ENCODE measurements around the gene RAD51B.

The RAD51B gene

DNA sequence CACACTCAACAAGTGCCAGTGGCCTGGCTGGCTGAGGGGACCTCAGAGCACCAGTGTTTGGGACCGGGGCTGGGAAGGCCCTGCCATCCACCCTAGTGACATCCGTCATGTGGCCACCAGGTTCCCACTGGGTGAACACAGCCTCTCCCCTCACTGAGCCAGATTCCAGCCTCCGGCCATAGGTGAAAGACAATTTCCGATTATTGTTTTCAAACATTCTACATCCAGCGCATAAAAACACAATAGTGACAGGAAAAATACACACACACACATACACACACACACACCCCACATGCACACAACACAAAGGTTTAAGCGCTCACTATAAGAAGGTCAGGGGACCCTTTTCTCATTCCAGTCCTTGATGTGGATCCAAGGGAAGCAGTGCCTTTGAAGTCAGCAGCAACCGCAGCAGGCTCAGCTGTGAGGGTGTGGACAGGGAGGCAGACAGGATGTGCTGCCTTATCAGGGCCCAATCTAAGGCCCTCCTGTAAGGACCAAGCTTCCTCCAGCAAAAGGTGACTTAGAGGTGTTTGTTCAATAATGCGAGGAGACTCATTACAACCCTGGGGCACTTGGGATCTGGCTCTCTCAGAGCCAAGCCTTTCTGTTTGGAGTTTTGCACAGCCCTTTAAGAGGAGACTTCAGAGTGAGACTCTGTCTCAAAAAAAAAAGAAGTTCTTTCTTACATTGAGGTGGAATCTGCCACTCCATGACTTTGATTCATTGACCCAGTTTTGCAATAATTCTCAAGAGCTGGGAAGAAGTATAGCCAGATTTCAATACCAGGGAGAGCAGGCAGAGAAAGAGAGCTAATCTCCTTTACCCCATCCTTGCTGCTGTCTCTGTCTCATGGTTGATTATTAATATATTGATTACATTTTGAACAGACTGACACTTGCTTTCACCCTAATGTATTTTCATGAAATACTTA is 745.5 kb downstream of the RAD51B start:
- DNase-seq (ENCODE audit: low read depth in 2 of 2) = no peak

DNA sequence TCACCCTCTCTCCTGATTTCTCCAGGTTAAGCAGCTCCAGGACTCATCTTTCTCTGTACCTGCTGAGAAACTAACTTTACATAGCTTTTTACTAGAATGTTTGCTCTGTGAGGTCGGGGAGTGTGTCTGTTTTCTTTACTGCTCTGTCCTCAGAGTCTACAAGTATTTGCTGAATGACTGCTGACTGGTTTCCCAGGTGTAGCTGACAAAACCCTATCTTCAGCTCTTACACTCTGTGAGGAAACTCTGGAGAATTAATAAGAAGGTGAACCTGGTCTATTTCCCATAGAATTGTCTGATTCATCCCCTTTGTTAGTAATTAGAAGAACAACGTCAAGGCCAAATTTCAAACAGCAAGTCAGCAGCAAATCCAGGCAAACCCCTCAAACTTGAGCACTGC is 746.5 kb downstream of the RAD51B start:
- DNase-seq (ENCODE audit: low read depth in 2 of 2) = no peak

DNA sequence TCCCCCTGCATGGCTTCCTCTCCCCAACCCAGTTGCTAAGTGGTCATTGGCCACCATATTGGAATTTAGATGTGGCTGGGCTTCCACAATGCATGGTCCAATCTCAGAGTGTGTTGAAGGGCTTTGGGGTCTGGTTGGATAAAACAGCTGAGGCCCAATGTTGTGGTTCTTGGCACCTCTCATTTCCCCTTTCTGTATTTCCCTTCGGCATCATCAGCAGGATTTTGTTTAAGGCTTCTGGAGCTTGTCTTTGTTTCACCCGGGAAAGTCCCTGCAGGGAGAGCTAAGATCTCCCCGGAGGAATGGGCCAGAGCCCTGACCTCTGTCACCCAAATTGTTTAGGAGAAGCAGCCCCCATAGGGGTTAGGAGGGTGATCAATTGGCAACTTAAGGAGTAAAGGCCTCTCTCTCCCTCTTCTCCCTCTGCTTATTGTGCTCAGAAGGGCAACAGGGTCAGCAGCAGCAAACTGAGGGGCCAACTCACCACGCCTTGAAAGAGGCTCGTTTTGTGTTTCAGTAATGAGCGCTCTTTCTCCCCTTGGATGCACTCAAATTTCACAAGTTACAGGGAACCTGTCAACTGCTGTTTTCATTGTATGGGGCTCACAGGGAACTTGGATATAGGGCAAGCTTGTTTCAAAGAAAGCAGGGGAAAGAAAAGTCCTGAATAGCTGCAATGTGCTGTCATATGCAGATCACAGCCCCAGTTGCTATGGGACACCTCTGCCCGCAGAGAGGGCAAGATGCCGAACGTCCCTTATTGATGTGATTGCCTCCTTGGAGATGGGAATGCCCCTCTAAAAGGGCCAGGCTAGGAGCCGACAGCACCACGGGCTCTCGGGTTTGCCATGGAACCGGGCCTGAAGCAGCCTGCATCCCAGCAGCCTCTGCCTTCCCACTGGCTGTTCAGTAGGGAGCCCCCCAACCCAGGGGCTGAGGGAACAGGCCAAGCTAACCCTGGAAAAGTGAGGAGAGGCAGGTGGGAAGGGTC is 749.6 kb downstream of the RAD51B start:
- DNase-seq (ENCODE audit: low read depth in 2 of 2) = no peak

DNA sequence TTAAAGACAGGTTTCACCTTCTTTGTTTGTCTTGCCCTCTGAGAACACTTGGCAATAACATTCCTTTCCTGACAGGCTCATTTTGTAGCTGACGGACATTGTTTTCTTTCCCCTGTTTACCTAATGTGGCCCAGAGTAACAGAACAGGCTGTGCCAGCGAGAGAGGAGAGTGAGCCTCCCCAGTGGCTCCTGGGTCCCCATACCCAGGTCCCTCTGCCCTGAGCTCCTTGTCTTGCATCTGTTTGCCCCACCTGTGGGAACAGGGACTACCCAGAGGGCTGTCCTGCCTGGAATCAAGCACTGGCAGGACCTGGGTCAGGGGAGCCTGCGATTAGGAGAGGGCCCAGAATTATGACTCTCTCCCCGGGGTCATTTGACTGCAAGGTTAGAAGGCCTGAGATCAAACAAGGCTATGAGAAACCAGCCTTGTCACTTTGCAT is 750.4 kb downstream of the RAD51B start:
- DNase-seq (ENCODE audit: low read depth in 2 of 2) = no peak

DNA sequence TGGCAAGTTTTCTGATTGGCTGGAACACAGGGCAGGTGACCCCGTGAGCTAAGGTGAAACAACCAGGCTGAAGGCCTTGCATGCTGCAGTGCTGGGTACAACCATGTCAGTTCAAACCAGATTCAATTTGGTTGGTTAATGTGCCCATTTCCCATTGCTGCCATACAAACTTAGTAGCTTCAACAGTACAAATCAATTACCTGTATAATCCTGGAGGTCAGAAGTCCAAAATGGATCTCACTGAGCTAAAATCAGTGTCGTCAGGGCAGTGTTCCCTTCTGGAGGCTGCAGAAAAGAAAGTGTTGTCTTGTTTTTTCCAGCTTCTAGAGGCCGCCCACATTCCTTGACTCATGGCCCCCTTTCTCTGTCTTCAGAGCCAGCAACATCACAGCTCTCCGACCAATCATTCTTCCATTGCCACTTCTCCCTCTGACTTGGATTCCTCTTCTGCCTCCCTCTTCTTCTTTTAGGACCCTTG is 751.6 kb downstream of the RAD51B start:
- no peak for DNase-seq (ENCODE audit: low read depth in 2 of 2)

DNA sequence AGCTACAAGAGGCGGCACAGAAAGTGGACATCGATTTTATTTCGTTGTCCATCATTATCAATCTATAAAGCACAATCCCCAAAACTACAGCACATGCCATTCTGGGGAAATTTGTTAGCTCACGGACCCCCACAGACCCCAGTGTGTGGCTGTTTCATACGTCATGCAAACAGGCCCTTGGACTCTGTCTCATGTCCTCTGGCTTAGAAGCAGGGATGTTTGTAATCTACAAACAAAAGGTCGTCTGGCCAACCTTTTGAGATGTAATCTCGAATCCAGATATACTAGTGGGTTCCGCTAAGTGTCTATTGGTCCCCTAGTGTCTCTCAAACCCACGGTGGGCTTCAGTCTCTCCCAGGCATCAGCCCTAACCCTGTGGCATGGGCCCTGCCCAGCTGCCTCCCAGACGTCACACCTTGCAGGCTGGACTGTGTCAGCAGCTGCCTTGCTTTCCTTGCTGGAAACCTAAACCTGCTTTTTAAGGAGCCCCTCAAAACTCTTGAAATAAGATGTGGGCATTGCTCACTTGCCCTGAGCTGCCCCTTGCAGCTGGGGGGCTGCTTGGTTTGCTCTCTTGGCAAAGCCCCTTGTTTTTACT is 752.4 kb downstream of the RAD51B start:
- no peak for DNase-seq (ENCODE audit: low read depth in 2 of 2)

DNA sequence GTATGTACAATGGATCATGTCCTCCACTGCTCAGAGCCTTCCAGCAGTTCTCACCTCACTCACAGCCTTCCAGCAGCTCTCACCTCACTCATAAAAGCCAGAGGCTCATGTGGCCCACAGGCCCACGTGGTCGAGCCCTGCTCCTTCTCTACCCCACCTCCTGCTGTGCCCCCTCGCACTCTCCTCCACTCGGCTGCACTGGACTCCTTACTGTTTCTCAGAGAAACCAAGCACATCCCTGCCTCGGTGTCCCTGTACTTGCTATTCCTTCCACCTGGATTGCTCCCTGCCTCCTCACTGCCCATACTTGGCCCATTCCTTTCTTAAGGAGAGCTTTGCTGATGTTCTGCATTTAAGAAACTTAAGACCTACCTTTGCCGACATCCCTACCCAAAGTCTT is 753.5 kb downstream of the RAD51B start:
- DNase-seq (ENCODE audit: low read depth in 2 of 2) = no peak

DNA sequence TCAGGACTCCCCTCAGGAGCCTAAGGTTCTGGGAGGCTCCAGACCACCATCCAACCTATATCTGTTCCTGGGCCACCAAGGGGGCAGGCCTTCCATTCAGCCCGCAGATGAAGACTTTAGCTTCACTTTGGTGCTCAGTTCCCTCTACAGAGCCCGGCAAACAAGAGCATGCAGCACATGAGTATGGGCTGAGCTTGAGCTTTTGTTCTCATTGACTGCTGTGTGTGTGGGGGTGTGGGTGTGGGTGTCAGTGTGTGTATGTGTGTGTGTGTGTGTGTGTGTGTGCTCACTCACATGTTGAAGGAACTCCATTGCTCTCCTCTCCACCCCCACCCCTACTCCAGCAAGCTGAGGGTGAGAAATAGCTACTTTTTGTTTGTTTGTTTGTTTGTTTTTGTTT is 754.1 kb downstream of the RAD51B start:
- DNase-seq (ENCODE audit: low read depth in 2 of 2) = no peak

DNA sequence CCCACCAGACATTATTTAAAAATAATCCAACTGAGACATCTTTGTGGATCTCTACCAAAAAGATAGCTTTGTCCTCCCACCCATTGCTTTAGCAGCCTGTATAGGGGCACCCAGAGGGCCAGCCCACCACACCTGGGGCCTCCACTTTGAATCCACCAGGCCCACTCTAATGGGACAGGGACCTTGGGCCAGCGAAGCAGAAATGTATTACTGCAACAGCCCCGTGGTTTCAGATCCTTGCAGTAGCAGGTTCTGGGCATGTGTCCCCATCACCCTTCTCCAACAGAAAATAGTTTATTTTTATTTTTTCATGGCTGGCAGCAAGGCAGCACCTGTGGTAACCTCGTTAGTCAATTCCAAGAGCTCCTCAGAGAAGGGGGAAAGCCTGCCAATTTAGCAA is 754.9 kb downstream of the RAD51B start:
- no peak for DNase-seq (ENCODE audit: low read depth in 2 of 2)

DNA sequence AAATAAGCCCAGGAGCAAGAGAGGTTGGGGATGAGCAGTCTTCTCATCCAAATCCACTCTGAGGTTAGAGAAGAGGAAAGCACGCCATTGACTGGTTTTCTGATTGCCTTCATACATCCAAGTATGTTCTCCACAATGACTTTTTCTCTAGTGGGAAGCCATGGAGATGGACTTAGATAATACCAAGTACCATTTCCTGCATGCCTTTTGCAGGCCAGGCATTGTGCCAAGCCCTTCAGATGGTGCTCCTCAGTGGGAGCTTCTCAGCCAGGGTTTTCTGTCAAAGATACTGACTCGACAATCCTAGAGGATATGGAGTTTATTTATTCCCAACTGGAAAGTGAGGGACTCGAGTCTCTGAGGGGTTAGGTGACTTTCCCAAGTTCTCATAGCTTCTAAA is 755.3 kb downstream of the RAD51B start:
- no peak for DNase-seq (ENCODE audit: low read depth in 2 of 2)

DNA sequence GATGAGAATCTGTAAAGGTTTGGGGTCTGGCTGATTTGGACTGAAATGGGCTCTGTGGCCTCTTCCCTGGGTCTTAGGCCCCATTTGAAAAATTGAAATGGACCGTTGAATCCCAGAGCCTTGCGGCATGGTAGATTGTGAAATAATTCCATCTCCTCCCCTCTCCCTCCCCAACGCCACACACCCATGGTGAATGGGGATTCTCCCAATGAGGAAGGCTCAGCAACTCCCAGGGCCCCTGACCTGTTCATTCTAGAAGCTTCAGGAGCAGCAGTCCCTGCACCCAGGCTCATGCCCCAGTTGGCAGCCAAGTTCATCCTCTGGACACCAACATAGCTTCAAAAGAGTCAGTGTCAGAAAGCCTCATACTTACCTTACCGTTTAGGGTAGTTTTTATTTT is 755.8 kb downstream of the RAD51B start:
- DNase-seq (ENCODE audit: low read depth in 2 of 2) = no peak

DNA sequence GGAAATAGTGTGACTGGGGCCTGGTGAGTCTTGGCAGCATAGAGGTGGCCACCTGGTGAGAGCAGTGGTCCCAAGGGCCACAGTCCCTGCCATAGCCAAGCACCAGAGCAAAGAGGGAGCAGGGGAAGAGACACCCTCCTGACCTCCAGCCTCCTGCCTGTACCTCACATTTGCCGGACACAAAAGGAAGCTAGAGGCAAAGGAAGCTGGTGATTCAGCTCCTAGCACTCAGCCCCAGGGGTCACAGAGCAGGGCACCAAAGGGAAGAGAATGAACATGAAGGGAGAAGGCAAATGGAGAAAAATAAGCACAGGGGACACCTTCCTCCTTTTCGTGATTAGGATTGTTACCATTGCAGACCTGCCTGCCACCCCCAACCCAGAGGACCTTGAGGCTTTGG is 756.5 kb downstream of the RAD51B start:
- DNase-seq (ENCODE audit: low read depth in 2 of 2) = no peak

DNA sequence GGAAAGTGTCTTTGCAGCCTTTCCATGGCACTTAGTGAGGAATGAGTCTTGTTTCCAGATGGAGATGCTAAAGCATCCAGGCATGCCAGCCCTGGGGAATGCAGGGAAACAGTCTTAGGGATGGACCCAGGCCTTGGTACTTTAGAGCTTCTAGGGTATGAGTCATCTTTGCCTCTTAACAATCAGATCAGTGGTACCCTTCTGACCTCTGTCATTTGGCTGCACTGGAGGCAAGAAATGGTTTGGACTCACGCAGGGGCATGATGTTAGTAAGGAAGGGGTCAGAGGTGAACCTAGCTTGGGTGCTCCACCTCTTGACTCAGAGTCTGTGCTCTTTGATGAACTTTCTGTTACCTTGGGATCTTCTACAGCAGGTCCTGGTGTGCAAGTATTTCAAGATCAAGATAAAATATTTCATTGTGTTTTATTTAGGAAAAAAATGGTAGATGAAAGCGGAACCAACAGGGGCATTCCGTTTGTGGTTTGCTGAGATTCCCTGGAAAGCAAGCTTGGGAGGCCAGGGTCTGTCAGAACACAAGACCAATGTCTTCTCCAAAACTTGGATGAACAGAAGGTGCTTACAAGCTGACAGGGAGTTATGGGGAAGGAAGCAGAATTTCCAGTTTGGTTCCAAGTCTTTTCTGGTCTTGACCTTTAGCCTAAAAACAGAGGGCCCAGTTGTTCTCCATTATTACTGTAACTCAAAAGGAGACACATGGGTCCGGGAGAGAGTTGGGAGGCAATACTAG is 757.1 kb downstream of the RAD51B start:
- no peak for DNase-seq (ENCODE audit: low read depth in 2 of 2)

DNA sequence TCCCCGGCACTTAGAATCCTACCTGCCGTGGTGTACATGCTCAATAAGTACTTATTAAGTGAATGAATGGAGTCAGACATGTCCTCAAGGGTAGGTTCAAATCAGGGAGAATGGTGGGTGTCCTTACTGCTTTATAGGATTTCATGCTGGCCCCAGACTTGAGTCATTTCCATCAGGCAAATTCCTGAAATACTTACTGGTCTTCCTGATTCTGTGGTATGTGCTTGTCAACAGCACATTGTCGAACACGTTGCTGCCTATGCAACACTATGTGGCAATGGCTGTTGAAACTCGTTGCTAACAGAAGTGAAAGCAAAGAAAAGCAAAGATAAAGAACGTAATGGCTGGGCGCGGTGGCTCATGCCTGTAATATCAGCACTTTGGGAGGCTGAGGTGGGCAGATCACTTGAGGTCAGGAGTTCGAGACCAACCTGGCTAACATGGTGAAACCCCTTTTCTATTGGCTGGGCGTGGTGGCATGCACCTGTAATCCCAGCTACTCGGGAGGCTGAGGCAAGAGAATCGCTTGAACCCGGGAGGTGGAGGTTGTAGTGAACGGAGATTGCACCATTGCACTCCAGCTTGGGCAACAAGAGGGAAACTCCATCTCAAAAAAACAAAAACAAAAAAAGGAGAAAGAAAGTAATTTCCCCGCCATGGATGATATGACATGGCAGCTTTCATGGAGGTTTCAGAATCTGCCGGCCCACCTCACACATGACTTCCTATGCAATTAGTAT is 758.4 kb downstream of the RAD51B start:
- no peak for DNase-seq (ENCODE audit: low read depth in 2 of 2)

DNA sequence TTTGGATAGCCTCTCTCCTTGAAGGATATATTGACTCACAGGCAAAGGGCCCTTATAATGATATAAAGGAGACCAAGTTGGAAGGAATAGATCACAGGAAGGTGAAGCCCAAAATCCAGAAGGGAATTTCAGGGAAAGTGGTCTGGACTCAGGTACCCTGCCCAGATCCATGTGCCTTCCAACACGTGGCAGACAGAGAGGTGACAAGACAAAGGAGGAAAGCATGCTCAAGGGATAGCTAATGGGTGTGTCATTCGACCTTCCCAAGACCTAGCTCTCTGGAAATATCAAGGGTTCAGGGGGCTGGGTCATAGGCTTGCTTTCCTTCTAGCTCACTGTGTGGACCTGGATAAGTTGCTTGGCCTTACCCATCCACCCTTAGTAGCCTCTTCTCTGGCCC is 759.0 kb downstream of the RAD51B start:
- DNase-seq (ENCODE audit: low read depth in 2 of 2) = no peak

DNA sequence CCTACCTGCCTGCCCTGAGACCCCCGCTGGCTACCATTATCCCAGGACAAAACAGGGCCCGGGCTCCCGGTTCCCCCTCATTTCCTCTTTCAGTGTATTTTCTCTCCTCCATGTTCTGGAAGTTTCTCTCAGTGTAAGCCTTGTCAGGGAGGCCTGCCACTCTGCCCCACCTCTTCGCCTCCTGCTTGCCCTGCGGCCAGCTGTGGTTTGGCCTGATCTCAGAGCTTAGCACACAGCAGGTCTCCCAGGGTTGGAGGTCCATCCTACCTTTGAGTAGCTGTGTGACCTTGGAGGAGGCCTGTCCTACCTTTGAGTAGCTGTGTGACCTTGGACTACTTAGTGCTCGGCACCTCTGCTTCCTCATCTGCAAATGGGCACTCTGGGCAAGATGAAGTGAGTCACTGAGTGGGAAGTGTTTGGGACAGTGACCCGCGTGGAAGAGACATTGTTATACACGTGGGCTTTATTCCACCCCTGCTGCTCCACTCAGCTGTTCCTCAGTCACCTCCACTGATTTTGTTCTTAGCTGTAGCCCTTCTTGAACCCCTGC is 760.6 kb downstream of the RAD51B start:
- DNase-seq (ENCODE audit: low read depth in 2 of 2) = no peak

DNA sequence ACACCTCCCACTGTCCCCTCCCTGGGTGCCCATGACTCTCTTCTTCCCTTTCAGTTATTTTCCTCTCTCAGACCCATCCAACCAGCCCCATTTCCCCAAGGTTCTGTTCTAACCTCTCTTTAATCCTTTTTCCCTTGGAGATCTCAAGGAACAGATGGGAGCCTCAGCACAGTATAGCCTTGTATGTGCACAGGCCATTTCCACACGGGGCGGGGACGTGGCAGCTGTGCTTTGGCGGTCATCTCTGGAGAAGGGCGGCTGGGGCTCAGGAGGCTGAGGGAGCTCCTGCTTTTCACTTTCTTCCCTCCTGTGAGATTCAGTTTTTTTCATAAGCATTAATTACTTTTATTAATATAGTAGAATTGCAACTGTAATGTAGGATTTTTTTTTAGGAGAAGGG is 761.1 kb downstream of the RAD51B start:
- DNase-seq (ENCODE audit: low read depth in 2 of 2) = no peak

DNA sequence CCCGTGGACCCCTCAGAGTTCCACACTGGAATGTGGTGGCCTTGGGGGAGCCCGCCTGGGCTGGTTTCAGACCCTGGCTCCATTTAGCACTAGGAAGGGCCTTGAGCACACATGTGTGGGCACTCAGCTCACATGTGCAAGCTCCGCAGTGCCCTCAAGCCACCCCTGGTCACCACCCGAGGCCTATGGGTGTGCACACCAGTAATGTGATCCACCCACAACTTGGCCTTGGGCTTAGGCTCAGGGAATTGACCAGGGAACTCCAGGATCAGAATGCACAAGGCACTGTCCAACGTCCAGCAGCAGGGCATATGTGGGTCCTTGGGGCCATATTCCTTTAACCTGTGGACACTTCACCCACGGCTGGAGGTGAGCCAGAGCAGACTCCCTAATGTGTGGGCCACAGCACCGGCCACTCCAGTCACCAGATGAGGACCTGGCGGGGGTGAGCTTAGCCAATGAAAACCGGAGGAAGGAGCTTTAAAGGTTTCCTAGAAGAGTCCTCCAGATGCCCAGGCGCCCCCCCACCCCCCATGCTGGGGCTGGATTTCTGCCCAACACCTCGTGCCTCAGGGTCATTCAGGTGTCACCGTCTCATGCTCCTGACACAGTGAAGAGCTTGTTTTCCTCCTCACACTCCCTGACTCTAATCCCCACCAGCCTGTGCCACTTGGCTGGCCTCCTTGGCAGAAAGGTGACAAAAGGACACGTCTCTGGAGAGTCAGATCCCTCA is 764.1 kb downstream of the RAD51B start:
- DNase-seq (ENCODE audit: low read depth in 2 of 2) = no peak

DNA sequence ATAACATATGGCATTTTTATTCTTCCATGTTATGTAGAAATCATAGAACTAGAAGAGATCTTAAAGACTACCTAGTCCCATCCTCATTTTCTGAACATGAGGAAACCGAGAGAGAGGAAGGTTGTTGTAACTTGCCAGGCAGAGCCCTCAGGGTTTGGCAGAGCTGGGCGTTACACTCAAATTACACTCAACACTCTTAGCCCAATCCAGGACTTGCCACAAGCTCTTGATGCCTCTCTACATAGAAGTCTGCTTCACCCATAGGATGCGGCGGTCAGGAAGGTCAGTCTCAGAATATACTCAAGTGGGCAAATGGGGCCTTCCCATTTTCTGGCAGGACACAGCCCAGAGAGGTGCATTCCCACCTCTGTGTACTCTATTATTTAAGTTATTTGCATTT is 765.2 kb downstream of the RAD51B start:
- DNase-seq (ENCODE audit: low read depth in 2 of 2) = no peak

DNA sequence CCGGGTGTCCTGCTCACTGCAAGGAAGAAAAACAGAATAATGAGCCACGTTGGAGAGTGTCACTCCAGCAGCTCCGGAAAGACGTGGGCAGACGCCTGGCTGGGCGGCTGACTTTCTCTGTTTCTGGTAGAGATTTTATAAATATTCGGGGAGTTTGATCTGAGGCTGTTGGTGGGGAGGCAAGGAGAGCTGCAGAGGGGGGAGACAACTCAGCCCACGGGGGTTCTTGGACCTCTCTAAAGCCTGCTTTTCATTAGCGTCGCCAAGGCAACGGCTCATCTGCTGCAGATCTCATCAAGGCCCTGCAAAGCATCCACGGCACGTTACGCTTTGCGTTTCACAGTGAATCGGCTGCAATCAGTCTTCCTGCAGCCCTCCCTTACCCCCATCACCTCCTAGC is 766.1 kb downstream of the RAD51B start:
- no peak for DNase-seq (ENCODE audit: low read depth in 2 of 2)

Measured in stimulated activated CD4-positive, alpha-beta T cell treated with anti-CD3 and anti-CD28 coated beads, Interleukin-12 subunit alpha, Interleukin-12 subunit beta, amount 100 ng/mL, for 24 hours (primary cell).